IgD-negative memory B cell (primary cell): Measurements from ENCODE around the gene CLDN16. TPM values are rescaled to one million over a fixed set of nuclear protein-coding genes. Genes with fewer than 3 reads are reported as not detected.

ENCODE experiments used
- H3K27ac Mint-ChIP-seq, 3 donors: one replicate each; pipeline ENCODE4 v1.8.0; 2020 to 2022; ENCODE audit warnings: mild to moderate bottlenecking in 3 of 3, mixed read lengths in 3 of 3, moderate library complexity in 1 of 3
- H3K27me3 Mint-ChIP-seq: one replicate; pipeline ENCODE4 v1.8.0; 2021; ENCODE audit warnings: mixed read lengths
- H3K36me3 Mint-ChIP-seq: one replicate; pipeline ENCODE4 v1.8.0; 2020; ENCODE audit warnings: mild to moderate bottlenecking, mixed read lengths
- H3K4me1 Mint-ChIP-seq, 3 donors: one replicate each; pipeline ENCODE4 v1.8.0; 2020 to 2022; ENCODE audit warnings: mixed read lengths in 3 of 3, mild to moderate bottlenecking in 1 of 3
- H3K4me3 Mint-ChIP-seq, 4 donors: one replicate each; pipeline ENCODE4 v1.8.0; 2020 to 2022; ENCODE audit warnings: mild to moderate bottlenecking in 4 of 4, mixed read lengths in 4 of 4, moderate library complexity in 3 of 4
- H3K9me3 Mint-ChIP-seq, 3 donors: one replicate each; pipeline ENCODE4 v1.8.0; 2020 to 2021; ENCODE audit warnings: mixed read lengths in 3 of 3, mild to moderate bottlenecking in 1 of 3
- polyA plus RNA-seq: library from polyadenylated mRNA; unstranded; fragments of 300-500 nt; fragmentation: Illumina TruSeq; gene quantifications from one replicate; pipeline ENCODE4 v1.2.3, GENCODE V29; 2021

Gene CLDN16
- polyA plus RNA-seq, 1 donor from 2014 or later: not detected

- Mint-ChIP-seq H3K36me3 (peaks cover 2% of the 10 kb centered on the region), H3K9me3 (no peaks in the 10 kb centered on the region)
Observed at GRCh38 chr3:190368881-190369280, 19.1 kb upstream of the CLDN16 start.

GRCh38 chr3:190369668-190370295, 18.2 kb upstream of the CLDN16 start:
- no peak overlapping the region for H3K4me3 Mint-ChIP-seq
- no peak overlapping the region for H3K27ac Mint-ChIP-seq
- no peaks in the 10 kb centered on the region for H3K27me3 Mint-ChIP-seq
- H3K4me1 Mint-ChIP-seq: no peaks in the 10 kb centered on the region
- H3K9me3 Mint-ChIP-seq: no peaks in the 10 kb centered on the region
- peaks cover 2% of the 10 kb centered on the region for H3K36me3 Mint-ChIP-seq

More at GRCh38 chr3:190368881-190369280, 19.1 kb upstream of the CLDN16 start:
- Mint-ChIP-seq H3K4me1 (no peaks in the 10 kb centered on the region), H3K4me3 (no peak overlapping the region), H3K27ac (no peak overlapping the region), H3K27me3 (no peaks in the 10 kb centered on the region)

- Mint-ChIP-seq H3K27ac (no peak overlapping the region), H3K9me3 (no peaks in the 10 kb centered on the region), H3K4me3 (no peak overlapping the region), H3K27me3 (no peaks in the 10 kb centered on the region), H3K4me1 (no peaks in the 10 kb centered on the region), H3K36me3 (peaks cover 2% of the 10 kb centered on the region)
Observed at GRCh38 chr3:190370369-190370768, 17.6 kb upstream of the CLDN16 start.

- Mint-ChIP-seq H3K4me1 (no peaks in the 10 kb centered on the region), H3K4me3 (no peak overlapping the region), H3K36me3 (peaks cover 2% of the 10 kb centered on the region), H3K9me3 (no peaks in the 10 kb centered on the region), H3K27ac (no peak overlapping the region), H3K27me3 (peaks cover 3% of the 10 kb centered on the region)
Observed at GRCh38 chr3:190371152-190371551, 16.8 kb upstream of the CLDN16 start.

GRCh38 chr3:190375246-190375645, 12.7 kb upstream of the CLDN16 start:
- Mint-ChIP-seq H3K27me3 (peaks cover 4% of the 10 kb centered on the region), H3K27ac (no peak overlapping the region), H3K9me3 (peaks cover 0 to 2% (median 0%) of the 10 kb centered on the region in 3 donors), H3K4me1 (no peaks in the 10 kb centered on the region), H3K4me3 (no peak overlapping the region), H3K36me3 (no peaks in the 10 kb centered on the region)

GRCh38 chr3:190375671-190376070, 12.3 kb upstream of the CLDN16 start:
- Mint-ChIP-seq H3K9me3 (peaks cover 0 to 3% (median 0%) of the 10 kb centered on the region in 3 donors), H3K4me3 (no peak overlapping the region), H3K36me3 (no peaks in the 10 kb centered on the region), H3K27ac (no peak overlapping the region), H3K4me1 (no peaks in the 10 kb centered on the region), H3K27me3 (peaks cover 4% of the 10 kb centered on the region)

GRCh38 chr3:190378240-190378891, 9.6 kb upstream of the CLDN16 start:
- Mint-ChIP-seq H3K27me3 (peaks cover 4% of the 10 kb centered on the region), H3K4me3 (no peak overlapping the region), H3K36me3 (no peaks in the 10 kb centered on the region), H3K9me3 (peaks cover 0 to 3% (median 0%) of the 10 kb centered on the region in 3 donors), H3K27ac (no peak overlapping the region), H3K4me1 (no peaks in the 10 kb centered on the region)

- Mint-ChIP-seq H3K4me3 (no peak overlapping the region), H3K27me3 (peaks cover 4% of the 10 kb centered on the region), H3K36me3 (no peaks in the 10 kb centered on the region), H3K4me1 (no peaks in the 10 kb centered on the region), H3K9me3 (peaks cover 0 to 3% (median 0%) of the 10 kb centered on the region in 3 donors), H3K27ac (no peak overlapping the region)
Observed at GRCh38 chr3:190380184-190380583, 7.8 kb upstream of the CLDN16 start.

- H3K4me3 Mint-ChIP-seq: no peak overlapping the region
Observed at GRCh38 chr3:190381441-190381840, 6.5 kb upstream of the CLDN16 start.

GRCh38 chr3:190382082-190382481, 5.9 kb upstream of the CLDN16 start:
- Mint-ChIP-seq H3K27ac (no peak overlapping the region), H3K36me3 (no peaks in the 10 kb centered on the region), H3K9me3 (peaks cover 0 to 3% (median 0%) of the 10 kb centered on the region in 3 donors), H3K4me1 (no peaks in the 10 kb centered on the region), H3K4me3 (no peak overlapping the region), H3K27me3 (peaks cover 2% of the 10 kb centered on the region)

More at GRCh38 chr3:190381441-190381840, 6.5 kb upstream of the CLDN16 start:
- Mint-ChIP-seq H3K27ac (no peak overlapping the region), H3K36me3 (no peaks in the 10 kb centered on the region), H3K4me1 (no peaks in the 10 kb centered on the region), H3K27me3 (peaks cover 2% of the 10 kb centered on the region), H3K9me3 (peaks cover 0 to 3% (median 0%) of the 10 kb centered on the region in 3 donors)

GRCh38 chr3:190384309-190384756, 3.6 kb upstream of the CLDN16 start:
- peaks cover 0 to 3% (median 0%) of the 10 kb centered on the region in 3 donors for H3K9me3 Mint-ChIP-seq
- H3K27ac Mint-ChIP-seq: no peak overlapping the region
- no peaks in the 10 kb centered on the region for H3K27me3 Mint-ChIP-seq
- H3K36me3 Mint-ChIP-seq: no peaks in the 10 kb centered on the region
- H3K4me1 Mint-ChIP-seq: no peaks in the 10 kb centered on the region
- no peak overlapping the region for H3K4me3 Mint-ChIP-seq

GRCh38 chr3:190385731-190386688, 2.0 kb upstream of the CLDN16 start:
- no peak overlapping the region for H3K4me3 Mint-ChIP-seq
- H3K9me3 Mint-ChIP-seq: no peaks in the 10 kb centered on the region
- no peaks in the 10 kb centered on the region for H3K4me1 Mint-ChIP-seq
- H3K27ac Mint-ChIP-seq: no peak overlapping the region
- H3K36me3 Mint-ChIP-seq: no peaks in the 10 kb centered on the region
- no peaks in the 10 kb centered on the region for H3K27me3 Mint-ChIP-seq

- Mint-ChIP-seq H3K9me3 (no peaks in the 10 kb centered on the region), H3K4me3 (no peak overlapping the region), H3K36me3 (no peaks in the 10 kb centered on the region), H3K4me1 (no peaks in the 10 kb centered on the region), H3K27me3 (no peaks in the 10 kb centered on the region), H3K27ac (no peak overlapping the region)
Observed at GRCh38 chr3:190388703-190389102, 740 bp downstream of the CLDN16 start.

- Mint-ChIP-seq H3K4me1 (no peaks in the 10 kb centered on the region), H3K27me3 (no peaks in the 10 kb centered on the region), H3K4me3 (no peak overlapping the region), H3K27ac (no peak overlapping the region), H3K9me3 (no peaks in the 10 kb centered on the region), H3K36me3 (no peaks in the 10 kb centered on the region)
Observed at GRCh38 chr3:190396001-190396400, 8.0 kb downstream of the CLDN16 start.

- Mint-ChIP-seq H3K27ac (no peak overlapping the region), H3K4me1 (no peaks in the 10 kb centered on the region), H3K4me3 (no peak overlapping the region), H3K27me3 (no peaks in the 10 kb centered on the region), H3K36me3 (no peaks in the 10 kb centered on the region), H3K9me3 (no peaks in the 10 kb centered on the region)
Observed at GRCh38 chr3:190397889-190398288, 9.9 kb downstream of the CLDN16 start.
